ENCODE data around the gene RSL24D1.

DNA sequence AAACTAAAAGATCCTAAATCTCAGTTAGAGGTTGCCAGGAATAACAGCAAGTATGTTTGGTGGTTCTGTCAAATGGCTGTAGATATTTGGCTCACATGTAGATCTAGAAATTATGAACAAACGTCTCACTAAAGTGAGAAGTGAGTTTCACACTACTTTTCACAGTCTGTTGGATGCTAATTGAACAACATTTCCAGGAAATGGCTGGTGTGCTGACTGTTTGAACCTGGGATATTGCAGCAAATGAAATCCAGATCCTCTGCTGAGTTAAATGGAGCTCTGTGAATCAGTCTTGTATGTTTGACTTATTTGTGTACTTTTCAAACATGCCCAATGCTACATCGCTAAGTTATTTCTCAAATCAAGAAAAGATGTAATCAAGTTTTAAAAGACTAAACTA is 21.3 kb upstream of the RSL24D1 start:
- TF ChIP-seq EZH2 (IDR thresholded peaks at IDR 0.05; ENCODE audit: insufficient read depth, poor library complexity, severe bottlenecking) (no peak), EZH2phosphoT487 (IDR thresholded peaks at IDR 0.05; ENCODE audit: insufficient read depth, low read depth) (no peak)
